Activated naive CD4-positive, alpha-beta T cell treated with anti-CD3 and anti-CD28 coated beads, Interleukin-2, amount 50 U/mL, for 16 hours (primary cell): ENCODE data around the gene FAT2.

ENCODE experiments used
- DNase-seq: peaks from one replicate; pipeline ENCODE4 v3.0.0-alpha.2; 2020

Gene FAT2, protein sequence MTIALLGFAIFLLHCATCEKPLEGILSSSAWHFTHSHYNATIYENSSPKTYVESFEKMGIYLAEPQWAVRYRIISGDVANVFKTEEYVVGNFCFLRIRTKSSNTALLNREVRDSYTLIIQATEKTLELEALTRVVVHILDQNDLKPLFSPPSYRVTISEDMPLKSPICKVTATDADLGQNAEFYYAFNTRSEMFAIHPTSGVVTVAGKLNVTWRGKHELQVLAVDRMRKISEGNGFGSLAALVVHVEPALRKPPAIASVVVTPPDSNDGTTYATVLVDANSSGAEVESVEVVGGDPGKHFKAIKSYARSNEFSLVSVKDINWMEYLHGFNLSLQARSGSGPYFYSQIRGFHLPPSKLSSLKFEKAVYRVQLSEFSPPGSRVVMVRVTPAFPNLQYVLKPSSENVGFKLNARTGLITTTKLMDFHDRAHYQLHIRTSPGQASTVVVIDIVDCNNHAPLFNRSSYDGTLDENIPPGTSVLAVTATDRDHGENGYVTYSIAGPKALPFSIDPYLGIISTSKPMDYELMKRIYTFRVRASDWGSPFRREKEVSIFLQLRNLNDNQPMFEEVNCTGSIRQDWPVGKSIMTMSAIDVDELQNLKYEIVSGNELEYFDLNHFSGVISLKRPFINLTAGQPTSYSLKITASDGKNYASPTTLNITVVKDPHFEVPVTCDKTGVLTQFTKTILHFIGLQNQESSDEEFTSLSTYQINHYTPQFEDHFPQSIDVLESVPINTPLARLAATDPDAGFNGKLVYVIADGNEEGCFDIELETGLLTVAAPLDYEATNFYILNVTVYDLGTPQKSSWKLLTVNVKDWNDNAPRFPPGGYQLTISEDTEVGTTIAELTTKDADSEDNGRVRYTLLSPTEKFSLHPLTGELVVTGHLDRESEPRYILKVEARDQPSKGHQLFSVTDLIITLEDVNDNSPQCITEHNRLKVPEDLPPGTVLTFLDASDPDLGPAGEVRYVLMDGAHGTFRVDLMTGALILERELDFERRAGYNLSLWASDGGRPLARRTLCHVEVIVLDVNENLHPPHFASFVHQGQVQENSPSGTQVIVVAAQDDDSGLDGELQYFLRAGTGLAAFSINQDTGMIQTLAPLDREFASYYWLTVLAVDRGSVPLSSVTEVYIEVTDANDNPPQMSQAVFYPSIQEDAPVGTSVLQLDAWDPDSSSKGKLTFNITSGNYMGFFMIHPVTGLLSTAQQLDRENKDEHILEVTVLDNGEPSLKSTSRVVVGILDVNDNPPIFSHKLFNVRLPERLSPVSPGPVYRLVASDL (N-terminal part only)

GRCh38 chr5:151591144-151591819, at the start of gene FAT2:
Gene FAT2, minus strand, starts transcription at chr5:151591331. Its CDS starts 22,400 bp downstream, at chr5:151568931.
- DNase-seq = no peak

- DNase-seq = no peak
Observed at GRCh38 chr5:151638619-151639018, 47.5 kb upstream of the FAT2 start.

DNA sequence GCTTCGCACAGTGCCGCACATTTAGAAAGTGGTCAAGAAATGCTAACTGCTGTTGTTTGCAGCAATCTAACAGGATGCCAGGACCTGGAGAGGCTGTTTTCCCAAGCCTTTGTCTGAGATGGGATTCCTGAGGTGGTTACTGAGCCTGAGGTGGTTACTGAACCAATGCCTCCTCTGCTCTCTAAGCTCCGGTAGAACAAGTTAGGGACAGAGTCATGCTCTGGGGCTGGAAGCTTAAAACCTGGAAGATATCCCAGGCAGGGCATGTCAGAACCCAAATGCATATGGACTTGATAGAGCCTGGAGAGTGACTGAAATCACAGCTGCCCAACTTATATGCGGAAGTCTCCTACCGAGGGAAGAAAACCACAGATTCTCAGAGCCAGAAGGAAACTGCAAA, 46.5 kb upstream of the FAT2 start:
- DNase-seq = no peak

GRCh38 chr5:151633892-151634291, 42.8 kb upstream of the FAT2 start:
- DNase-seq = no peak

DNA sequence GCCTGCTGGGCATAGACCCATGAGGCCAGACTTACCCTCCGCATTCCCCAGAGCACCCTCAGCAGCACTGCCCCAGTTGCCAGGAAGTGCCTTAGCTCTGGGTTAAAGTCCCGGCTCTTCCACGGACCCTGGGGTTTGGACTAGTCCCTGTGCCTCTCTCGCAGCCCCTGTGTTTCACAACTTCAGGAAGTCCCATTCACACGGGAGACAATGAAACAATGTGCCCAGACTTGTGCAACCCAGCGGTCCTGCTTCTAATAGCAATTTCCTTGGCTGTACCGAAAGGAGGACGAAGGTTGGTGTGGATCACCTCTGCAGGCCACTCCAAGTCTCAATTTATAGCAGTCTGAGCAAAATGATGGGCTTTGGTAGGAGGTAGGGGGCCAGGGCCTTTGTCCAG, 41.8 kb upstream of the FAT2 start:
- DNase-seq = no peak

DNA sequence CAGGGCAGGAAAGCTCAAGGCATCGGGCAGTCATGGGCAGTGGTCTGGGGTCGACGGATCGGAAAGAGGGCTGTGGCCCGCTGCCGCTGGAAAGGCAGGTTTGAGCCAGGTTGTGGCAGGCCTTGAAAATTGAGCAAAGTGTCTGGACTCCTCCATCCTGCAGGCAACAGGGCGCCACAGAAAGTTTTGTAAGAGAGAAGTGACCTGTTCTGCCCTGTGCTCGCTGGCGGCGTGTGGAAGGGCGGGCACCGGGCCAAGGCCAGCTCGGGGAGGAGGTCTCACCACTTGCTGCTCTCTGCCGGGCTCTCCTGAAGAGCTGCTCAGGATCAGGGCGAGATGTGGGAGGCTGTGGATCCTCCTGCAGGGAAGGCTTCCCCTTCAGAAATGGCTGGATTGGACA, 41.4 kb upstream of the FAT2 start:
- DNase-seq = no peak

DNA sequence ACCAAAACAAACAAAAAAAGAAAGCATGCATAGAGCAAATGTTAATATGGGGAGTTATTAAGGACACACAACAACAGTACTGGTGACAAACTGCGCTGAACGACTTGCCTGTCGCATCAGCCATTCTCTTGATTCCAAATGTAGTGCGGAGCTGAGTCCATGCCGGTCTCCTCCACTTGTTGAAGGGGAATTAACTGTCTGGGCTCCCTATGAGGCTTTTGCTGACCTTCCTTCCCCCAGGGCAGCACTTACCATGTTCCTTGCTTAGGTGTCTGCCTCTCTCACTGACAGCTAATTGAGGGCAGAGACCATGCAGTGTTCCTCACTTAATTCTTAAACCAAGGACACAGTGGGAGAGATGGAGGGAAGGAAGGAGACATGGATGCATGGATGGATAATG, 40.8 kb upstream of the FAT2 start:
- no peak for DNase-seq

DNA sequence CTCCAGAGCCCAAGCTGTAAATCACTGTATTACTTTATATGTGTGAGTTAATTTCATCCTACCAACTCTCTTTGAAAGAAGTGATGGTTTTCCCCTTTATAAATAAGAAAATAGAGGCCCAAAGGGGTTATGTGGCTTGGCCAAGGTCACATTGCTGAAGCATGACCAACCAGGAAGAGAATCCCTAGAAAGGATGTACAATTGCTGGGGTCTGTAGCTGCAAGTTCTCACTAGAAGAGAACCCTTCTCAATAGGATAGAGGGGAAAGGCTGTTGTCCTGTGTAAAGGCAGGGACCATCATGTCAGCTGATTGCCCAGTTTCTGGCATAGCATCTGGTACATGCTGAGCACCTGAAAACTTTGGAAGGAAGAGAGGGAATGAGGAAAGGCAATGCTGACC, 39.0 kb upstream of the FAT2 start:
- no peak for DNase-seq

- no peak for DNase-seq
Observed at GRCh38 chr5:151628112-151628823, 37.1 kb upstream of the FAT2 start.

DNA sequence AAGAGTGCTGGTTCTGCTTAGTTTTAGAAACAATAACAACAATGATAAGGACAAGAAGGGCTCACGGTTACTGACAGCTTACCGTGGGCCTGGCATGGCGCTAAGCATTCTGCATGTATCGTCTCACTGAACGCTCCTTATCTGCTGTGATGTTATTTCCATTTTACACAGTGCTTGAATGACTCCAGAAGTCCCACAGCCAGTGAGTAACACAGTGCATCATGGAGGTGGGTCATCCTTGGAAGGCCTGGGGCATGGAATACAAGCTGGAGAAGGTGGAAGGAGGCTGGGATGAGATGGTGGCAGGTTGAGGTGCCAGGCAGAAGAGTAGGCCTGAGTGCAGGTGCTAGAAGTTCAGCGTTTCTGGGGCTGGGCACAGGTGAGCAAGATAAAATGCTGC, 36.5 kb upstream of the FAT2 start:
- no peak for DNase-seq

DNA sequence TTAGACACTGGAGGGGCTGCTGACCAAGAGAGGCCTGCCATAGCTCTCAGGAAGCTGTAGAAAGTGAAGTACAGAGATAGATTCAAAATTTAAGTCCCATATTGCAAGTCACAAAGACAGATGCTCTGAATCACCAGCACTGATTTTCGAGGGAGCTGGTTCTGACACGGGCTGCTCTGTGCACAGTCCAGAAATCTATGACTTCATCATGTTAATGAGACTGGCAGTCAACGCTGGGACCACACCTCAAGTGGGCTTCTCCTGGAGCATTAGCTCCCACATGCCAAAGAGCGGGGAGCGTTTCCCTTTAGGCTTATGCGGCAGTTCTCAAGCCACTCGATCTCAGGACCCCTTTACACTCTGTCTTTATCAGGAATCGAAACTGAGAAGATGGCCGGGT, 34.2 kb upstream of the FAT2 start:
- no peak for DNase-seq

DNA sequence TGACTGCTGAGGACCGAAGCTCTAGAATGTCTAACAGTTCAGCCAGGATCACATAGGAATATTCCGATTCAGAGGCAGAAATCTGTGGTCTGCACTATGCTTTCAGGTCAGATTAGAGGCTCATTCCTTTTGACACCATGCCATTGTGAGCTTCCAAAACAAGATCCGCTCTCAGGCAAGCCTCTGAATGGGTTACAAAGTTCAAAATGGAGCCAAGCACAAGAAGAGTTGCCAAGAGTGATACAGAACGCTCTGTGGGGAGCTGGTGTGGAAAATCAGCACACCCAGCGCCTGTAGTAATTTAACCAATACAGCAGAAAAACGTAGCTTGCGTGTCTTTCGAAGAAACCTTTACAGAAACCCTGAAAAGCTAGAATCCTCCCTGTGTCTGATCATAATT, 33.3 kb upstream of the FAT2 start:
- no peak for DNase-seq

DNA sequence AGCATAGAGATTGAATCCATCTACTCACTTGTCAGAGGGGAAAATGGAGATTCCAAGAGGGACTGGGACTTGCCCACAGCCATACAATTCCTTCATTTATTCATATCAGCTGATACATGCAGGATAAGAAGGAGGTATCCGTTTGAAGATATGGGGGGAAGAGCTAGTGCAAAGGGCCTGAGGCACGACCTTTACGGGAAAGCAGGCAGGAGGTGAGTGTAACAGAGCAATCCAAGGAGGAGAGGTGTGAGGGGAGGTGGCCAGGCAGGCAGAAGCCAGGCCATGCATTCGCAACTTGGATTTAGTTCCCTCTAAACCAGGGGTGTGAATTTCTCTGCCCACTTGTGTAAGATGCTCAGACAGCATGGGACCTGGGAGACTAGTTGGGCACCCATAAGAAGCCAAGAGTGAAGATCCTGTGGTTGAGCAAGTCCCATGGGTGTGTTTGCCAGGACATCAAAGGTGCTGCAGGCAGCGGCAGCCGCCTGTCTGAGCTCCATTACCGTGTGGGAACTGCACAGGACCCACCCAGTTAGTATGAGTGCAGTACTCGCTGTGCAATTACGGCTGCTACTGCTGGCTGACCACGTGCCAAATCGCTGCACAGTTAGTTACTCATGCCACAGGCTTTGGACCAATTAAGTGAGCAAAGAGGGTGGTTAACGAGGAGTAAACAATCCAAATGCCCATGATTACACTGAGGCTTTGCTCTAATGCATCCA, 31.4 kb upstream of the FAT2 start:
- no peak for DNase-seq

DNA sequence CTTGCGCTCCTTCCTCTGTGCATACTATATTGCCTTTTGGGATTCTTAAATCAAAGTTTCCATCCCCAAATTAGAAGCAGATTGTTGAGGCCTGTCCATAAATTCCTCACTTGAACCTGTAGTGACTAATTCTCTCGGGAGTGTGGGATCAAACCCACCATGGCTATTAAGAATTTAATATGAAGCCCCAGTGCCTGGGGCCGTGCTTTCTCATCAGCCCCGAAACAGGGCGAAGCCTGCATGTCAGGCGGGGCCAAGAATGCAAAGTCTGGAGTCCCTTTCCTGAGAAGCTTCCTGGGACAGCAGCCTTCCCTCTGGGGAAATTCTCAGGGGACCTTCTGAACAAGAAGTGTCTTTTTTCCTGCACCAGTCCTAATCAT, 29.3 kb upstream of the FAT2 start:
- no peak for DNase-seq

DNA sequence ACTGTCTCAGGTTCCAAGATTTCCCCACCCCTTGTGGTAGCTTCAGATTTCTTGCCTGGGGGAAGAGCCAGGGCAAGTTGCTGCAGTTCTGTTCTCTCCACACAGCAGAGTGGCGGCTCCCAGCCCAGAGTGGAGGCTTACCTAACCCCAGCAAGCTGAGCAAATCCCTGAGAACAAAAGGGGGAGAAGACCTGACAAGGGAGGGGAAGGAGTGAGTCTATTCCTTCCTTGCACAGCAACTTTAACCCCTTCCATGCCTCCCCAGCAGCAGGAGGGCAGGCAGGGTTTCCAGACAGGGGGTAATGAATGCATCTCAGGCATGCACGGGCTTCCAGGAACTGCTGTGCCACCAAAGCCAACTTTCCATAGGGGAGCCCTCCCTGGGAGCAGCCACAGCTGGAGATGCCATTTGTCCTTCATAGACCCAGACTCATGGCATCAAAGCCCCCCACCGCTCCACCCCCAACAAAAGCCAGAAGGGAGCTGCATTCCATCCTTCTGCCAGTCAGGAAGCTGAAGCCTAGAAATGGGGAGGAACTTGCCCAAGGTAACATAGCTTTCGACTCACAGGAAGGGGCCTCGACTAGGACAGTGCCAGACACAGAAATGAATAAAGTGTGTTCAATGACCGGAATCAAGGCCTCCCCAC, 28.8 kb upstream of the FAT2 start:
- DNase-seq = no peak

GRCh38 chr5:151618907-151619306, 27.8 kb upstream of the FAT2 start:
- DNase-seq = no peak

DNA sequence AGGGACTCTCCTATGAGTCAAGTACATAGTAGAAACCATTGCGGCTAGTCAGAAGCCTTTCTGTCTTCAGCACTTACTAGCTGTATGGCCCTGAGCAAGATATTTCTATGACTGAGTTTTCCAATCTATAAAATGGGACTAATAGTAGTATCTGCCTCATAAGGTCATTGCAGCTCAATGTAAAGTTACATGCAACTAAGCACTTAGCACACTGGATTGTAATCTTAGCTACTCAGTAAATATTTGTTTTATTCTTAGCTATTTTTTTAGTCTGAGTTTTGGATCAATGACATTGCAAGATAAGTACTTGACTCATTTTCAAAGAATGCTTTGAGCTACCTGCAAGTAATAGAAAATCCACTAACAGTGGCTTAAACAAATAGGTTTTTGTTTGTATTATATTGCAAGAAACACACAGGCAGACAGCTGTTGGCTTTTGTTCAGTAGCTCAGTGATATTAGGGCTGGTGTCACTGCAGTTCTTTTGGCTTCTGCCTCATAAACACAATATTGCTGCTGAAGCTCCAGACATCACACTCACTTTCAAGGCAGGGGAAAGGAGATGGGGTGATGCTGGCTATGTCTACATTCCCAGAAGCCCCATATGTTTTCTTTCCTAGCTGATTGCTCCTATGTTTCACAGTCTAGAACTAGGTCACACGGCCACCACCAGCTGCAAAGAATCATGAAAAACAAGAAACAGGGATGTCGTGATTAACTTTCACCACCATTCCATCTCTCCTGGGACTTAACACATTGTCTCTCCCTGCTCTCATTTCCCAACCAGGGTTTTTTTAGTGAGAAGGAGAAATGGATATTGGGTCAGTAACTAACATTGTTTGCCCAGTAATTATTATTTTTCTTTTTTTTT, 26.9 kb upstream of the FAT2 start:
- DNase-seq = no peak

- no peak for DNase-seq
Observed at GRCh38 chr5:151617383-151617840, 26.3 kb upstream of the FAT2 start.

- no peak for DNase-seq
Observed at GRCh38 chr5:151615431-151615830, 24.3 kb upstream of the FAT2 start.

DNA sequence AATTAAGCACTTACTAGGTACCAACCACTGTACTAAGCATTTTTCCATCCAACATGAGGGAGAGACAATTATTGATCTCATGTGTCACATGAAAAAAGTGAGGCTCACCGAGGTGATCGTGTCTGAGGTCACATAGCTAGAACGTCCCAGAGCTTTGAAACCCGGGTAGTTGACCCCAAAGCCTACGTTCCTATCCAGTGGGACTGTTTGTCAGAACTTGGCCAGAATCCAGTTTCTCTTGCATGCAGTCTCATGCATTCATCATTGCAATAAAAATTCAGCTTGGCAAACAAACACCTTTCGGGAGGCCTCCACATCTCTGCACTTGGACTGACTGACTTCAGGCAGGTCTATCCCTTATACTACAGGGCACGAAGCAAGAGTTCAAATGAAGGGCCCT, 23.4 kb upstream of the FAT2 start:
- DNase-seq = no peak
